GM18517 (cell line): ENCODE measurements around the gene ZBTB33.

ENCODE experiments used
- ATAC-seq: cut with Tn5 transposase; IDR thresholded peaks from one replicate; pipeline ENCODE4 v1.9.1; 2021; ENCODE audit warnings: mild to moderate bottlenecking, moderate library complexity; ENCODE audit not compliant: unreplicated experiment

The ZBTB33 gene

DNA sequence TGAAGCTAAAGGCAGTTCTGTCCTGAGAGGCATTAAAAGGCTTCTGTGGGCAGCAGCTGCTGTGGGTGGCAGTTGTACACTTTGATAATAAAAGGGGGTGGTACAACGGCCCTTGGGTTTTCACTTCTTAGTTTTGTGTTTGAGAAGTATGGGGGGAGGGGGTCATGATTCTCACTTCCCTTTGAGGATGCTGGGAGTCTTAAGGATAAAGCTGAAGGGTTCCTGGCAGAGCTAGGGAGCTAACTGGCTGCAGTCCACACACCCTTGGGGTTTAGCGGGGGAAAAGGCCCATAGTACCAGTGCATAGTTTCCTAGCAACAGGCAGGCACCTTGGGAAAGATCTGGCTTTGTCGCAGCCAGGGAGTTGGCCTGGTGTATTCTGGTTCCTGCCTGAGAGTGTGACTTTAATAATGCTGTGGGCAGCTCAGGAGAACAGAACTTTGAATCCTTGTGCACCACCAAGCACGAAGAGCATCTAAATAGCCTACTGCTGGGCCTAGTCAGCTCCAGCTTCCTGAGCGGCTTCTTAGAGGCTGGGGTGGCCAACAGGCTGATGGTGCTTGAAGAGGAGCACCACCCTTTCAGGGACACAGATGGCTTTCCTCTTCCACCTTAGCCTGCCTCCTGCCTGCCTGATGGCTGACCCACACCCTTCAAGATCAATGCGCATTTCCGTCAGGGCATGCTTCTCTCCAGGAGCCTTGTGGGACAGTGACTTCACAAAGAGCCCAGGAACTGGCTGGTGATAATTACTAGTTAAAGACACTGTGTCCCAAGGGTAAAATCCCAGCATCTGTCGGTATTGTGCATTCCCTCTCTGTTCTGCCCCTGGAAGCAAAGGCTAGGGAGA, 12.5 kb downstream of the ZBTB33 start:
- ATAC-seq: no peak

DNA sequence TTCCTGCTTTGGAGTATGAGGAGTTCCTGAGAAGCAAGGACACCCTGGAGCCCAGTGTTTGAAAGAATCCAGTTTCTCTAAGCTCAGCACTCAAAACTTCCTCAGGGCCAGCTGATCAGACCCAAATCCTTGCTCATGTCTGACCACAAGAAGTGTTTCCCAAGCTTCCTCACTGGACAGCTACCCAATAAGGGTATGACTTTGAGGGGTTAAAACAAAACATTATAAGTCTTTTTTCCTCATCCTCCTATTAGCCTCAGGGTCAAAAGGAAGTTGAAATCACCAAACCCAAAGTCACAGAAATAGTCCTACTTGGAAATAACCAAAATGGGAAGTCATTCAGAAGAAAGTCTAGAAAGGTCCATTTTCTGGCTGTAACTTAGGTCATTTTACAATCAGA, 13.7 kb downstream of the ZBTB33 start:
- ATAC-seq: no peak

DNA sequence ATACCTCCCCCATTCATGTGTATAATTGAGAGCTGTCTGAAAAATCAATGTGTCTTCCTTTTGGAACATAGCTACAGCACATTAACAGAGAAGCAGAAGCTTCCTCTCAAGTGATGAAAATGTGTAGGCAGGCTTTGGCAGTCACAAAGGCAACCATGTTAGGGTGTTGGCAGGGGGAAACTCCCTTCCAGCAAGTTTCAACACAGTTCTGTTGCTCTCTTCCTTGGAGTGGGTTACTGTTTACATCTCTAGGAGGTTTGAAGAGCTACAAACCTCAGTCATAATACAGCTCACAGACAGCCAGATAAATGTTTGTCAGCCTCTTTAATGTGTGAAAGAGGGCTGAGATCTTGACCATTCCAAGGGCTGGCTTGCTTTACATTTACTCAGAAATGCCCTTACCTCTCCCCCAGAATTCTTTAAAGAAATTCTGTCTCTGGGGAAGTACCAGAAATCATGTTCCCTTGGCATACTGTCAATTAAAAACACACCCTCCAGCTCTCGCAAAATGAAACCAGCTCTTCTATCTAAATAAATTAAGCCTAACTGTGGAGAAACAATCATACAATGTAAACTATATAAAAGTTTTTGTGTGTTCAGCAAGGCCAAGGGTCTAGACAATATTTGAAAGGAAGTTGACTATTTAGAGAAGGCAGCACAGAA, 18.9 kb downstream of the ZBTB33 start:
- no peak for ATAC-seq

DNA sequence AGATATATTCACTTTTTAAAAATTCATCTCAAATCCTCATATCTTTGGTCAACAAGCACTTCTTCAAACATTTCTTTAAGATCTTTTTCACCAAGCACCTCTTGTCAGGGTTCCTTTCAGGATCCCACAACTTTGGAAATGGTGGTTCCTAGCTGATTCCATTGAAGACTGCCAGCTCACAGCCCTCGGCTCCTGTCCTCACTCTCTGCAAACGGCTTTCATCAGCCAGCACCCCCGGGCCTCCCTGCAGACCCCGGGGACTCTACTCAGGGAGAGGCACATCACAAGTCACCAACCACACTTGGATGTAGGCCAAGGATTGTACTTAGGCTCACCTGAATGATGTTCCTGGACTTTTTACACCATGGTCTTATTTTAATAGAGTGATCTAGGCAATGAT, 20.0 kb downstream of the ZBTB33 start:
- ATAC-seq: no peak

DNA sequence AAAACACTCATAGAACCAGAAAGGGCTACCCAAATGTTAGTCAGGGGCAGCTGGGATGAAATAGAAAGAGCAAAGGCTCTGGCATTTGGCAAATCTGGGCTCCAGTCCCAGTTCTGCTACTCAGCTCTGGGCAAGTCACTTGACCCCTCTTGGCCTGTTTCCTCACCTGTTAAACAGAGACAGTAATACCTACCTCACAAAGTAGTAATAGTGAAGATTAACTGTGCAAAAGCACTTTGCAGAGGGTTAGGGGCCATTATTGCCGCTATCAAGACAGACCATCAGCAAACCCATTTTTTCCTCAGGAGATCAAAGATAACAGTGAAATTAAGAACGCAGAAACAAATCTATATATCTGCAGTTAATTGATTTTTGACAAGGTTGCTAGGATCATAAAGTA, 20.6 kb downstream of the ZBTB33 start:
- ATAC-seq: no peak

DNA sequence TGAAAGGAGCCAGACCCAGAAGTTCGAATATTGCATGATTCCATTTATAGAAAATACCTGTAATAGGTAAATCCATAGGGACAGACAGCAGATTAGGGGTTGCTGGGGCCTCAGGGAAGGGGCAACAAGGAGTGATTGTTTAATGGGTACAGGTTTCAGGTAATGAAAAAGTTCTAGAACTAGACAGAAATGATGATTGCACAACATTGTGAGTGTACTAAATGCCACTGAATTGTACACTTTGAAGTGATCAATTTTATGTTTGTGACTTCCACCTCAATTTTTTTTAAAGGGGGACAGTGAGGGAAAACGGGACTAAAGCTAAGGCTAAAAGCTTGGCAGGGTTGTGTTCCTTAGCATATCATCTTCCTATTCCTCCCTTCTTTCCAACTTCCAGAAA, 23.5 kb downstream of the ZBTB33 start:
- no peak for ATAC-seq

DNA sequence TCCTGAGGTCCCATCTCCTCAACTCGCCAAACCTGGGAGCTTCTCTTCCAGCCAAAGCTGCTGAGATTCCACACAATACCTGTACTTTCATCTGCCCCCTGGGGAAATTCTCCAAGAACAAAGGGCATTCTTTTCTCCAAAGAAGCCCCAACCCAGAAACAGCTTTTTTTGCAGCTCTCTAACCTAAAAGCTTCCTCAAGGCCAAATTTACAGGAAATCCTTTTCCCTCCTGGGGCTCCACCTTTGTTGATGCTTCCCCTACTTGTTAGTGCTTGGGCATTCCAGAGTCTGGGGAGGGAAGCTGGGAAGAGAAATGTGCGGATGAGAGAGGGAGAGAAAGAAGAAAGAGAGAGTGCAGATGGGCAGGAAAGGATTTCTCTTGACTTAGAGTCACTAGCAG, 24.3 kb downstream of the ZBTB33 start:
- ATAC-seq: no peak

DNA sequence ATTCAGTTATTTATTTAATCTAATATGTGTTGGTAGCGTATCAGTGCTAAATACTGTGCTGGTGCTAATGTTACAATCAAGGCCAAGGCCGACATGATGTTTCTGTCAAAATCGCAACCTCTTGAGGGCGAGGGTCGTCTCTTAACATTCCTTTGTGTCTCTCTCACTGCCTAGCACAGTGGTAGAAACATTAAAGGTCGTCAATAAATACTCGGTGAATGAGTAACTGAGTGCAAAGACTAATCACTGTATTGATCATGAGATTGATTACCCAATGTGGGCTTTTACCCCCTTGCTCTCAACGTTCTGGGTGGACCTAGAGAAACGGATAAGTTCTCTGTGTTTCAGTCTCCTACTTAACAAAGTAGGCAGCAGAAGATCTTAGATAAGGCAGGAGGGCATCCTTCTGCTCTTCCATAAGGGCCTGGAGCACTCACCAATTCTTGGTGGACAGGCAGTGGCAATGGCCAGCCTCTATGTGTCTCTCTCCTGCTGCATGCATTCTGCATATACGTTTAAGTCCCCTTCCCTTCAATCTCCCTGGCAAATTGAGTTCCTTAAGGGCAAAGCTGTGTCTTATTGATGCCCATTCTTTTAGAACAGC, 30.5 kb downstream of the ZBTB33 start:
- ATAC-seq: no peak

DNA sequence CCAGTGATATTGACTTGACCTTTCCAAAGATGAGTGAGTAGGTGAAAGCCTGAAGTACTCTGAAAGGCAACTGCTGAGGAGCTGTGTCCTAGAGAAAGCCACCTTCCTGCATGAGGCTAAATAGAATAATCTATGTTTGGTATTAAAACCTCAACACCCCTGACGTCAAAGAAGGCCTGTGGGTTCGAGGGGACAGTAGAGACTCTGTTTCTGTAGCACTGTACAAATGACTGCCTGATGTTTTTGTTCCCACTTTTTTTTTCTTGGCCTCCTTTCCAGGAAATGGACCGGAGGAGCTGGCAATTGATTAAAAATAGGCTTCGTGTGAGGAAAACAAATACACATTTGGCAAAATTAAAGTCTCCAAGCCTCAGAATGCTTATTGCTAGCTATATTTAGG, 31.1 kb downstream of the ZBTB33 start:
- ATAC-seq: no peak

DNA sequence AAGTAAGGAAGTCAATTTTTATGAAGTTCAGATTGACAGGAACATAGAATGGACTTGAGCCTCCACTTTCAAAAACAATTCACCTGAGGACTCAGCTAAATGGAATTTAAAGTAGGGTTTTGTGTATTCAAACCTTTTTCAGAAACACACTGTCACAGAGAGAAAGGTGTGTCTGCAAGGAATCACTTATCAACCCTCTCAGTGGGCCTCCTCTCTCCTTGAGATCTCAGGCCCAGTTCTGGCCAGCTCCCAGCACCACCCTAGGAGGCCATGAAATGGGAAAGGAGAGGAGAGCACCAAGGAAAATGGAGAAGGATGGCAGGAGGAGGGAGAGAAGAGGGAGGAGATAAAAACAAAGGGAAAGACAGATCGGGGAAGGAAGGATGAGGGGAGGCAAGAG, 32.1 kb downstream of the ZBTB33 start:
- ATAC-seq: no peak

DNA sequence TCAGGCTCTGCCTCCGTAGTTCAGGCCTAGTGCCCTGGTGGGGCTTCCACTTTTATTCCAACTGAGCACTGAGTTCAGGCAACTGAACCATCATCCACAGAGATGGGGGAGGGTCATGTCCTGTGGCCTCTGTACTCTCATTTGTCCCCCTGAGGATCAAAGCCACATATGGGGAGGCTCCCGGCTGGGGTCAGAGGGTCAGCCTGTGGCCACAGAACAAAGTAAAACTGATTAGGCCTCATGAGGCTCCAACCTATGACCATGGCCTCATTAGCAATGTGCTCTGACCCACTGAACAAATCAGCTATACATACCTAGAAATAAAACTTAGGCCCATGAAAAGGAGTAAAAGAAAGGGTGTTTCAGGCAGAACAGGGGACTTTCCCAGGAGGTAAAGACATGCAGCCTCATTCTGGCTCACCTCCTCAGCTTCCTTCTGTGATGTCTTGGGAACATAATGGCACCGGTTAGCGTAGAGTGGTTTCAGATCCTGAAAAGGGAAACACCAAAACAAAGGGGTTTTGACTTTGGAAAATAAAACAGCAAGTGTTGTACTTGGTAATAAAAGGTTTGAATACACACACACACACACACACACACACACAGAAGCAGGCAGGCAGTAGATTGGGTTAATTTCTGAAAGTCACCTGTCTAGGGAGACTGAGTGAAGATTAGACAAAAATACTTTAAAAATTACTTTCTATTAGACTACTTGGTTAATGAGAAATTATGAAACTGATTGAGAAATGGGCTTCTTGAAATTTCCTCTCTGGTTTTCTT, 36.3 kb downstream of the ZBTB33 start:
- ATAC-seq: peak; percentile 45

DNA sequence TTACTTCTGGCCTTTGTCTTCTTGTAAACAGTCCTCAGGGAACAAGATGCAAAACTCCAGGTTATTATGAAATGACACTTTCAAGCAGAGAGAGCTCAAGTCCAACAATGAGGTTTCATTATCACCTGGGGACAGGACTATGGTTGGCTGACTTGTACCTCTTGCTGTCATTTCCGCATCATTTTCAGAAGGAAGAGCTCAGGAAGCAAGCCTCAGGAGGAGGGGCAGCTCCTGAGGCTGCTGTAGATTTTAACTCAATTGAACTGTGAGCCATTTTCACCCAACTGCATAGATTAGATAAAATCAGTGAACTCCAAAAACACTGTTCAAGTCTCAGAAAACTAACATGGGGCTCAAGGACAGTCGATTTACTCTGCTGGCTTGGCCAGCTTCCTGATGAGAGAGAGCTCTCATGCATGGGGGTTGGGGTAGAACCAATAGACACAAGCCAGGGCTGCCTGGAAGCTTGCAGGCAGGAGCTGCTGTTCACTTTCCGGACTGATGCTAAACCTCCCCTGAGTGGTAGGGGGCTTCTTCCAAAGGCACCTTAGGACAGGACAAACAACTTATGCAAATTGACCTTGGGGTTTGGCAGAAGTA, 37.0 kb downstream of the ZBTB33 start:
- ATAC-seq: peak; percentile 63

DNA sequence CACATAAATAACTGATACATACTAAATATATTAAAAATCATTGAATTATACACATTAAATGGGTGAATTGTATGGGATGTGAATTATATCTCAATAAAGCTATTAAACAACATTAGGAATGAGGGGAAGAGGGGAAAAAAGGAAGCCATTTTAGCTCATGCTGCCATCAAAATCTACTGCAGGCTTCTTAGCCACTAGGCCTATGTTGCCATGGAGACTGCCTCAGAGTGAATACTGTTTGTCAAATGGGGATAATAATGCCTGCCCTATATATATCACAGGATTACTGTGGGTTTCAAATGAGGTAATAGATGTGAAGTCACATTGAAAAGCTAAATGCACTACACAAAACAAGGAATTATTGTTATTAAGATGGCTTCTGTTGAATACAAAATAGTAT, 39.5 kb downstream of the ZBTB33 start:
- ATAC-seq: no peak

DNA sequence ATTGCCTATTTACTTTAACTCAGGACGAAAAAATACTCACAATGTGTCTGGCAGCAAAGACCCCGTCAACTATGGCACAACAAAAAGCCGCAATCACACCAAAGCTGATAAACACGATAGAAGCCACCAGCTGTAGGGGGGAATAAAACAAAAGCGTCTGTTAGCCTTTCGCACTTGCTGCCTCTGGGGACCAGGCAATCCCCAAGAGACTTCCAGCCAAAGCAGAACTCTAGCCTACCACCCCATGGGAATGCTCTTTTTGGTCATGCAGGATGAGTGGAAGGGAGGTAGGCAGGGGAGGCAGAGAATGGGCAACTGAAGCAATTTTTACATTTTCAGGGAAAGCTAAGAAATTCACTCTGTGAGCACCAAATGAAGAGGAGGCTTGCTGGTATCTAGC, 40.6 kb downstream of the ZBTB33 start:
- ATAC-seq: no peak

DNA sequence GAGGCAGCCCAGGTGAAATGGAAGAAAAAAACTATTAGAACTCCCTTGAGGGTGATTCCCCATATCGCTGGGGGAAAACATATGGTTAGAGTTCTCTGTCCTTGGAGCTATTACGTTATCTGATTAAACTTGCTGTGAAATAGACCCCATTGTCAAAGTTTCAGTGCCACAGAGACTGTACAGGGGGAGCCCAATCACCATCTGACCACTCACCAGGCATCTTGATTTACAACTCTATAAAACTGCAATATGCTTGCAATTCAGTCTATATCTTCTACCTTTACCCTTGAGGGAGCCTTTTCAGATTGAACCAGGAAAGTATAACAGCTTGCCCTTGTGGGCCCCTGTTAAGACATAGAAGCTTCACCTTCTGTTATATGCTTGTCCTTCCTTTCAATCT, 42.4 kb downstream of the ZBTB33 start:
- no peak for ATAC-seq

DNA sequence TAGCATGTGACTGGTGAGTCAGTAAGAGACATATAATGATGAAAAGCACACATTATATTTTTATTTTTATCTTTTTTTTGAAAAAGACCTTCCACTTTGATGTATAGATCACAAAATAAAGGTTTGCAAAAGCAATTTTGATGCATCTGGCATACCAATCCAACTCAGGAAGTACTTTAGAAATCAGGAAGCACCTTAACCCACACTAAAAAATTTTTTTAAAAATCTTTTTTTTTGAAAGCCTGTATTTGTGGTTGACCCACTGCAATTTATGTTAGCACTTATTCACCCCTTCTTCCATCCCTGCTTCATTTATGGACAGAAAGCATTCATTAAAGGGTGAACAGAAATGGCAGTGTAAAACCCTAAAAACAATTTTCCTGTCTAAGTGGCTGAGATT, 44.0 kb downstream of the ZBTB33 start:
- ATAC-seq: no peak

DNA sequence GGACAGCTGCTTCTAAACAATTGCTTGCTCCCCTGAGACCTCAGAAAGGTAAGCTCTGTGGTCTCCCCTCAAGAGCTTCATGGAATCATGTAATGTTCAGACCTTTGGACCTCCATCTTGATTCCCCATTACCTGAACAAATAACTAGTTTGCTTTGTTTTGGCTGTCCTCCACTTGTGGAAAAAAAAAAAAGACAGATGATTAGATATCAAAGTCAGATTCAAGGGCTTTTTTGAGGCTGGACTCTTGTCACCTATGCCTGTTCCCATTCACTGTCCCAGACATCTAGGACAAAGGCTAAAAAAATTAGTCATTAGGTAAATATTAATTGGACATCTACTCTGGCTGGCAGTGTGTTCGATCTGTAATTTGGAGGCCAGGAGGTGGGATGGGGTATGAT, 47.3 kb downstream of the ZBTB33 start:
- no peak for ATAC-seq

DNA sequence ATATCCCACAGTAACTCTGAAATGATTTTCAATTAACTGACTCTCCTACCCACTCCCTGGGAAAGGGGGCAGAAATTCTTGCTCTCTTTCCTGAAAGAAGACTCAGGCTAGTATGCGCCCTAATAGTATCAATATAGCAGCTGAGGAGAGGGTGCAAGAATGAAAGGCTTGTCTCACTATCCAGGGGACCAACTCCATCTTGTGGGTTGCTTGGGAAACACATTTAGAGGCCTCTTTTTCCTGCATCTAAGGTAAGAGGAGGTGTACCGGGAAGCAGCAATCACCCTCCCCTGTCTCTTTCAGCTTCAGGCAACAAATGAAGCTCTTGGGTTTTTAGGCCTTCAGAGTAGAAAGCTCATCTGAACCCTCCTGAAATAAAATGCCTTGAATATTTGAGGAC, 49.3 kb downstream of the ZBTB33 start:
- no peak for ATAC-seq

DNA sequence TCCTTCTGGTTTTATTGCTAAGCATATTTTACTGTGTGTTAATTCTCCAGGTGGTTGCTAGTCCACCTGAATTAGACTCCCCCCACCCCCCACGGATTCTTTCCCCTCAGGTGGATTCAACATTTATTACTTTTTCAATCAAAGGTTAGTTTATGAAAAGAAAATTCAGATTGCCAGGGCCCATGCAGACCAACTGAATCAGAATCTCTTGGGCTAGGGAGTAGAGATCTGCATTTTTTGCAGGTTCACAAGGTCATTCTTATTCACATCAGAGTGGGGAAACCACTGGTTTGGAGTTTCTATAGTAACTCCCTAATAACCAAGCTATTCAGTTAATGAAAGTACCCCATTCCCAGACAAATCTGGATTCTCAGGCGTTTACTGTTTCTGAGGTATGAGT, 50.9 kb downstream of the ZBTB33 start:
- no peak for ATAC-seq

DNA sequence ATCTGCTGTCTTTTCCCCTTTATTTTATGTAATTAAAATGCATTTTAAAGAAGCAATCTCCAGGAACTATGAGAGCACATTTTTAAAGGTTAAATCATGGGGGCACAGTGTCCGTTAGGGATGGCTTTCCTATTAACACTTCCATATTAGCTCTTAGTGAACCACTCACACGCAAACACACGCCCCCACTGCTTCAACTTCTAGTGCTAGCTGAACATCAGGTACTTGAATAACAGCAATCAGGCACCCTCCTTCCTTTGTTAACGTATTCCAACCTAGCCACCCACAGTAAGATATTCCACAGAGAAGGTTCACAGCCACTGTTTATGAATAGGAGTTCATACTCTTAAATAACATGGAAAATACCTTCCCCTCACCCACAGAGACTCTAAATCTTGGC, 51.3 kb downstream of the ZBTB33 start:
- ATAC-seq: peak; percentile 13

DNA sequence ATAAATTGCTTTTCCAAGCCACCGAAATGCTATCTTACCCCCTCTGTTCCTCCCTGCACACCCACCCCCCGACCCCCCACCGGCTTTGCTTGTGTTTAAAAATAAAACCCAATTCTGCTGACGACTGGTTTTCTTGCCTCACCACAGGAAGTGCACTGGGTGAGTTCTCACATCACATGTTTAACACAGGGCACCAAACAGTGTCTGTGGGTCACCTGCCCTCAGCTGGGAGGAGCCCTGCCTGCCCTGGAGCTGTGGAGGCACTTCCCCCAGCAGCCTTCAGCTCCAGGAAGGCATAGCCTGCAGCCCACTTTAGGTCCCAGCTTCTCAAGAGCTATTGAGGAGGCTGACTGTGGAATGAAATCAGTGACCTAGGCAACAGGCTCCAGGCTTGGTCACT, 51.8 kb downstream of the ZBTB33 start:
- ATAC-seq: peak; percentile 88
